ENCODE measurements around the gene MOGAT2. TPM values are rescaled to one million over a fixed set of nuclear protein-coding genes. Genes with fewer than 3 reads are reported as not detected.
A peak's percentile ranks its signal among the peaks of the same experiment; 100 is the strongest.
"Not testable (repeated sequence)": the region's sequence is repeated elsewhere in the genome, so short reads cannot be mapped to it uniquely, and the experiment has no call there.

Gene MOGAT2
- under 1 TPM in 6 of 8 experiments, not detected in 2; 0.13 to 0.95 (median 0.32) TPM for total RNA-seq

- Histone ChIP-seq H3K4me1 (replicated peaks in 1 of 2) (no peaks in the 10 kb centered on the region), H3K4me3 (no peak within 1 kb of the TSS), H3K27ac (no peak within 1 kb of the TSS)
- in situ Hi-C loops (cut with MboI; ENCODE audit: low pct_unique_long_range_greater_than_20kb in 2 of 9, low sequenced_read_pairs in 9 of 9, unreplicated experiment in 9 of 9), result no loop called here
- 0 to 93% (median 67%) methylated on average over 1 to 3 of the region's 13 CpGs; no CpG with 5 or more reads in 4 of the 10 experiments for WGBS, 10 experiments
- ATAC-seq (replicated peaks in 6 of 8), result no peak
Observed at GRCh38 chr11:75717608-75718418, at the start of gene MOGAT2. TSS of gene MOGAT2 (plus strand) at chr11:75717838. CDS start at chr11:75717889, 51 bp downstream.

- in situ Hi-C loops (cut with MboI; ENCODE audit: low pct_unique_long_range_greater_than_20kb in 2 of 9, low sequenced_read_pairs in 9 of 9, unreplicated experiment in 9 of 9), result no loop called here
- peak; percentile 64 to 87 (median 70) for ATAC-seq (replicated peaks in 6 of 8)
- peaks cover 23 to 26% of the 10 kb centered on the region in 2 donors for H3K4me1 ChIP-seq (replicated peaks in 1 of 2)
- H3K27ac ChIP-seq, result peak within 1 kb of the TSS; percentile 90 to 92
- 0 to 7% (median 1%) methylated on average over 3 to 20 of the region's 72 CpGs; no CpG with 5 or more reads in 2 of the 10 experiments for WGBS, 10 experiments
- H3K4me3 ChIP-seq, result peak within 1 kb of the TSS; percentile 57 to 88 (median 76)
Observed at GRCh38 chr11:75668451-75669297, 49.0 kb upstream of the MOGAT2 start, which contains the start of gene MAP6. TSS of gene MAP6 (minus strand) at chr11:75669038. CDS start at chr11:75668369, 669 bp downstream.

- WGBS, 10 experiments, result 53 to 100% (median 83%) methylated on average over 2 to 4 of the region's 4 CpGs
- H3K4me1 ChIP-seq (replicated peaks in 1 of 2), result peaks cover 5 to 6% of the 10 kb centered on the region in 2 donors
- no peak overlapping the region for H3K4me3 ChIP-seq
- no peak overlapping the region for H3K27ac ChIP-seq
- ATAC-seq (replicated peaks in 6 of 8), result peak in 3 of 8 experiments; percentile 85 to 96 (median 95)
- in situ Hi-C loops (cut with MboI; ENCODE audit: low pct_unique_long_range_greater_than_20kb in 2 of 9, low sequenced_read_pairs in 9 of 9, unreplicated experiment in 9 of 9), result no loop called here
Observed at GRCh38 chr11:75673977-75674582, 43.6 kb upstream of the MOGAT2 start.

GRCh38 chr11:75677275-75677674, 40.4 kb upstream of the MOGAT2 start:
- ATAC-seq (replicated peaks in 6 of 8), result no peak
- WGBS, 10 experiments, result 57 to 100% (median 94%) methylated on average over 1 of the region's 1 CpG; no CpG with 5 or more reads in 2 of the 10 experiments
- in situ Hi-C loops (cut with MboI; ENCODE audit: low pct_unique_long_range_greater_than_20kb in 2 of 9, low sequenced_read_pairs in 9 of 9, unreplicated experiment in 9 of 9), result no loop called here

GRCh38 chr11:75677909-75678308, 39.7 kb upstream of the MOGAT2 start:
- H3K4me3 ChIP-seq, result no peak overlapping the region

More at GRCh38 chr11:75677275-75677674, 40.4 kb upstream of the MOGAT2 start:
- Histone ChIP-seq H3K27ac (no peak overlapping the region), H3K4me3 (no peak overlapping the region), H3K4me1 (replicated peaks in 1 of 2) (no peaks in the 10 kb centered on the region)

GRCh38 chr11:75678620-75679259, 38.9 kb upstream of the MOGAT2 start:
- H3K27ac ChIP-seq, result no peak overlapping the region
- H3K4me1 ChIP-seq (replicated peaks in 1 of 2), result no peaks in the 10 kb centered on the region
- 76 to 100% (median 90%) methylated on average over 2 to 8 of the region's 17 CpGs; no CpG with 5 or more reads in 5 of the 10 experiments for WGBS, 10 experiments
- ATAC-seq (replicated peaks in 6 of 8), result no peak
- H3K4me3 ChIP-seq, result no peak overlapping the region
- in situ Hi-C loops (cut with MboI; ENCODE audit: low pct_unique_long_range_greater_than_20kb in 2 of 9, low sequenced_read_pairs in 9 of 9, unreplicated experiment in 9 of 9), result no loop called here

More at GRCh38 chr11:75677909-75678308, 39.7 kb upstream of the MOGAT2 start:
- in situ Hi-C loops (cut with MboI; ENCODE audit: low pct_unique_long_range_greater_than_20kb in 2 of 9, low sequenced_read_pairs in 9 of 9, unreplicated experiment in 9 of 9), result no loop called here
- H3K27ac ChIP-seq, result no peak overlapping the region
- no peaks in the 10 kb centered on the region for H3K4me1 ChIP-seq (replicated peaks in 1 of 2)
- ATAC-seq (replicated peaks in 6 of 8), result peak in 3 of 8 experiments; percentile 51 to 59 (median 59)
- 50 to 89% (median 79%) methylated on average over 1 to 7 of the region's 12 CpGs; no CpG with 5 or more reads in 4 of the 10 experiments for WGBS, 10 experiments

- Histone ChIP-seq H3K27ac (no peak overlapping the region), H3K4me1 (replicated peaks in 1 of 2) (no peaks in the 10 kb centered on the region), H3K4me3 (no peak overlapping the region)
- no peak for ATAC-seq (replicated peaks in 6 of 8)
- in situ Hi-C loops (cut with MboI; ENCODE audit: low pct_unique_long_range_greater_than_20kb in 2 of 9, low sequenced_read_pairs in 9 of 9, unreplicated experiment in 9 of 9), result no loop called here
- WGBS, 10 experiments, result 45 to 87% (median 73%) methylated on average over 4 to 11 of the region's 11 CpGs; no CpG with 5 or more reads in 5 of the 10 experiments
Observed at GRCh38 chr11:75679566-75679965, 38.1 kb upstream of the MOGAT2 start.

GRCh38 chr11:75683856-75684255, 33.8 kb upstream of the MOGAT2 start:
- WGBS, 10 experiments, result 82 to 100% (median 92%) methylated on average over 1 of the region's 1 CpG; no CpG with 5 or more reads in 3 of the 10 experiments
- not testable (repeated sequence) for ATAC-seq (replicated peaks in 6 of 8)

GRCh38 chr11:75689863-75690609, 27.6 kb upstream of the MOGAT2 start:
- H3K4me1 ChIP-seq (replicated peaks in 1 of 2), result no peaks in the 10 kb centered on the region
- H3K27ac ChIP-seq, result no peak overlapping the region
- peak in 3 of 8 experiments; percentile 37 to 94 (median 90) for ATAC-seq (replicated peaks in 6 of 8)
- WGBS, 10 experiments, result 0 to 100% (median 72%) methylated on average over 1 to 3 of the region's 3 CpGs; no CpG with 5 or more reads in 2 of the 10 experiments
- in situ Hi-C loops (cut with MboI; ENCODE audit: low pct_unique_long_range_greater_than_20kb in 2 of 9, low sequenced_read_pairs in 9 of 9, unreplicated experiment in 9 of 9), result no loop called here
- no peak overlapping the region for H3K4me3 ChIP-seq

More at GRCh38 chr11:75683856-75684255, 33.8 kb upstream of the MOGAT2 start:
- H3K27ac ChIP-seq; H3K4me1 ChIP-seq (replicated peaks in 1 of 2); H3K4me3 ChIP-seq; in situ Hi-C loops (cut with MboI; ENCODE audit: low pct_unique_long_range_greater_than_20kb in 2 of 9, low sequenced_read_pairs in 9 of 9, unreplicated experiment in 9 of 9): not testable (repeated sequence)

- in situ Hi-C loops (cut with MboI; ENCODE audit: low pct_unique_long_range_greater_than_20kb in 2 of 9, low sequenced_read_pairs in 9 of 9, unreplicated experiment in 9 of 9), result no loop called here
- Histone ChIP-seq H3K27ac (no peak overlapping the region), H3K4me1 (replicated peaks in 1 of 2) (no peaks in the 10 kb centered on the region), H3K4me3 (no peak overlapping the region)
- ATAC-seq (replicated peaks in 6 of 8), result no peak
- WGBS, 10 experiments, result 67 to 100% (median 85%) methylated on average over 1 to 4 of the region's 4 CpGs
Observed at GRCh38 chr11:75691804-75692203, 25.8 kb upstream of the MOGAT2 start.

GRCh38 chr11:75697906-75698581, 19.6 kb upstream of the MOGAT2 start:
- Histone ChIP-seq H3K27ac (no peak overlapping the region), H3K4me1 (replicated peaks in 1 of 2) (peaks cover 0 to 19% of the 10 kb centered on the region in 2 donors), H3K4me3 (no peak overlapping the region)
- WGBS, 10 experiments, result 37 to 100% (median 88%) methylated on average over 1 to 4 of the region's 4 CpGs
- ATAC-seq (replicated peaks in 6 of 8), result no peak
- in situ Hi-C loops (cut with MboI; ENCODE audit: low pct_unique_long_range_greater_than_20kb in 2 of 9, low sequenced_read_pairs in 9 of 9, unreplicated experiment in 9 of 9), result no loop called here

Data from motor neuron (in vitro differentiated cells).